NCI-H526 treated with DMSO at 0.1 percent for 48 hours (cell line): ENCODE measurements around the gene LTA4H.

Source experiments
- DNase-seq: peaks from one replicate; lab custom pipeline; 2025; lab: John Stamatoyannopoulos, UW

Gene LTA4H

DNA sequence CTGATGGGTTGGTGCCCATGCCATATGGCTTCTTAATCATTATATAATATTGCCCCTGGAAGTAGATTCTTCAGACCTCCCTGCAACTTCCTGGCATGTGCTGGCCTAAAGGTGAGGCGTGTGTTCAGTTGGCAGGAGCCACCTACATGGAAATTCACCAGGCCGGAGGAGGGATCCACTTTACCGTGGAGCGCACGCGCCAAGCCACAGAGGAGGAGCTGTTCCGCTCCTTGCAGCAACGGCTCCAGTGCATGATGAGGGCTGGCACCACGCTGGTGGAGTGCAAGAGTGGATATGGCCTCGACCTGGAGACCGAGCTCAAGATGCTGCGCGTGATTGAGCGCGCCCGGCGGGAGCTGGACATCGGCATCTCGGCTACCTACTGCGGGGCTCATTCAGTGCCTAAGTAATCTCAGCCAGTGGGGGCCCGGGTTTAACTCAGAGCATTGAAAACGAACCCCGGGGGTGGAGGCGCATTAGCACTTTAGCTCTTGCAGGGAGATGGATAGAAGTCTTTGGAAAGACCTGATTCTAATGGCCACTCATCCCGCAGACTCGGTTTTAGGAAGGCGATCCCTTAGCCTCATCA is 78.7 kb downstream of the LTA4H start:
- no peak for DNase-seq

DNA sequence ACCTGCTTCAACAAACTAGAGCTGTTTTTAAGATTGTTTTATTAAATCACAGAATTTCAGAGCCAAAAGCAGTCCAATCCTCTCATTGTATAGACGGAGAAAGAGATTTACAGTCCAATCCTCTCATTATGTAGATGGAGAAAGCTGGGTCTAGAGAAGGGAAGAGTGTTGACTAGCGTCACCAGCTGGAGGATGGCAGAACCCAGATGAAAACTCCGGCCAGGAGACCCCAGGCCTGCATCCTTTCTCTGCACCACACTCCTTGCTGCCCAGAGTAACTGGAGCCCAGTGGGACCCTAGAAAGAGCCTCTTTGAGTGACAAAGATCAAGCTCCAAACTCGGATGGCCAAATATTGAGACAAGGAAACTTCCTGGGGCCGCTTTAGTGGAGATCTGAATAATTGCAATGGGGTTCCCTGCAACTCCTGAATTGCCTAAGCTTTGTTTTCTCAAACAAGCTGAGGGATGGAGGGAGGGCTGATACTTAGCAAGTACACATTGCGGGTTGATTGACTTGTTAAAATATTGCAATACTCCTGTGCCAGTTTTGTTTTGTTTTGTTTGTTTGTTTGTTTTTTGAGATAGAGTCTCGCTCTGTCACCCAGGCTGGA is 79.7 kb downstream of the LTA4H start:
- no peak for DNase-seq

- no peak for DNase-seq
Observed at GRCh38 chr12:95953000-95953399, 82.4 kb downstream of the LTA4H start.

DNA sequence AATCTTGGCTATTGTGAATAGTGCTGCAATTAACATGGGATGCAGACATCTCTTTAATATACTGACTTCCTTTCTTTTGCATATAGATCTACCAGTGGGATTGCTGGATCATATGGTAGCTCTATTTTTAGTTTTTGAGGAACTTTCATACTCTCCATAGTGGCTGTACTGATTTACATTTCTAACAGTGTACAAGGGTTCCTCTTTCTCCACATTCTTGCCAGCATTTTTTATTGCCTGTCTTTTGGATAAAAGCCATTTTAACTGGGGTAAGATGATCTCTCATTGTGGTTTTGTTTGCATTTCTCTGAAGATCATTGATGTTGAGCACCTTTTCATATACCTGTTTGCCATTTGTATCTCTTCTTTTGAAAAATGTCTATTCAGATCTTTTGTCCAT is 83.9 kb downstream of the LTA4H start:
- DNase-seq, result no peak
